HepG2 (cell line): Measurements from ENCODE around the gene CUL4A. TPM values are rescaled to one million over a fixed set of nuclear protein-coding genes. Genes with fewer than 3 reads are reported as not detected.
A peak's percentile ranks its signal among the peaks of the same experiment; 100 is the strongest.

Source experiments
- ATAC-seq: fragments of 200-7000 bp; cut with Tn5 transposase; 3 replicates; pipeline ENCODE4 v1.9.1; 2020; ENCODE audit warnings: mild to moderate bottlenecking, moderate library complexity
- BruUV-seq: library from RNA; stranded (reverse); fragments of 400-500 nt; replicated peaks from 2 replicates; lab custom pipeline; 2021; lab: Mats Ljungman, UMichigan
- CTCF ChIA-PET: fragments of 300-600 bp; formaldehyde crosslinking; extraction: SDS; loops from one replicate; lab custom pipeline; 2021; ENCODE audit warnings: low total read pairs, inconsistent platforms, low intra/inter-chr PET ratio; lab: Yijun Ruan, JAX
- POLR2A ChIA-PET: fragments of 350-600 bp; sonication (Branson Sonifier 250); formaldehyde crosslinking; loops from one replicate; lab custom pipeline; 2020; ENCODE audit warnings: antibody characterized with exemption, inconsistent platforms; lab: Yijun Ruan, JAX
- DNase-seq: peaks from one replicate; pipeline ENCODE4 v3.0.0-alpha.2; 2015; ENCODE audit warnings: low spot score
- FAIRE-seq: peaks from 3 replicates; lab custom pipeline; 2011; peaks lifted over from hg19 to GRCh38; lab: Jason Lieb, UNC
- H2AFZ ChIP-seq: one replicate; pipeline ENCODE4 v1.6.1; 2011; ENCODE audit warnings: low read length, inconsistent platforms
- H3K27ac ChIP-seq: fragments of 300-600 bp; 3 replicates; pipeline ENCODE4 v1.8.0; 2011; ENCODE audit warnings: mixed run types, mild to moderate bottlenecking, mixed read lengths, low read length, inconsistent platforms; ENCODE audit not compliant: insufficient read depth; ENCODE audit errors: extremely low read length
- H3K27me3 ChIP-seq, 2 experiments: fragments of 200-600 bp in 1 of 2; 2 replicates in 1 of 2; 3 replicates in 1 of 2; pipeline versions ENCODE4 v1.6.0 to v1.8.0; 2011; ENCODE audit warnings: low read length in 2 of 2, mild to moderate bottlenecking in 2 of 2, moderate library complexity in 2 of 2, inconsistent platforms in 1 of 2; ENCODE audit not compliant: insufficient read depth in 2 of 2, control insufficient read depth in 1 of 2
- H3K36me3 ChIP-seq, 2 experiments: fragments of 200-600 bp in 1 of 2; replicated peaks in 1 of 2; 2 replicates in 1 of 2; 3 replicates in 1 of 2; pipeline versions ENCODE4 v1.5.1 to v1.8.0; 2011; ENCODE audit warnings: low read length in 2 of 2, inconsistent platforms in 1 of 2; ENCODE audit not compliant: insufficient read depth in 2 of 2, control insufficient read depth in 1 of 2
- H3K4me1 ChIP-seq: 2 replicates; pipeline ENCODE4 v1.5.1; 2012; ENCODE audit warnings: low read length, inconsistent platforms; ENCODE audit not compliant: insufficient read depth
- H3K4me2 ChIP-seq: 2 replicates; pipeline ENCODE4 v1.6.0; 2011; ENCODE audit warnings: low read depth, low read length, inconsistent platforms
- H3K4me3 ChIP-seq, 3 experiments: fragments of 200-600 bp in 1 of 3; sonication (generic), shearing (Covaris generic) in 1 of 3; replicated peaks in 1 of 3; 2 replicates each; pipeline ENCODE4 v1.5.1; 2011 to 2016; ENCODE audit warnings: low read length in 3 of 3, inconsistent platforms in 2 of 3, low read depth in 2 of 3, mild to moderate bottlenecking in 2 of 3, control low read depth in 1 of 3, mixed read lengths in 1 of 3; ENCODE audit not compliant: insufficient read depth in 1 of 3
- H3K79me2 ChIP-seq: one replicate; pipeline ENCODE4 v1.6.1; 2011; ENCODE audit warnings: low read length, inconsistent platforms; ENCODE audit not compliant: insufficient read depth
- H3K9ac ChIP-seq: 2 replicates; pipeline ENCODE4 v1.6.0; 2011; ENCODE audit warnings: mild to moderate bottlenecking, low read depth, low read length, inconsistent platforms; ENCODE audit not compliant: insufficient read depth
- H3K9me3 ChIP-seq: 2 replicates; pipeline ENCODE4 v1.5.1; 2012; ENCODE audit warnings: mild to moderate bottlenecking, low read length
- H4K20me1 ChIP-seq: 2 replicates; pipeline ENCODE4 v1.6.0; 2011; ENCODE audit warnings: inconsistent platforms, mild to moderate bottlenecking, low read length, moderate library complexity; ENCODE audit not compliant: insufficient read depth
- AGO2 ChIP-seq: fragments of 200-400 bp; formaldehyde crosslinking; optimal IDR thresholded peaks from 2 replicates; pipeline ENCODE3; 2017; ENCODE audit warnings: mild to moderate bottlenecking, low read depth, low read length, moderate library complexity
- CHD4 ChIP-seq: fragments of 200-600 bp; sonication (generic); IDR thresholded peaks from 2 replicates; pipeline ENCODE4 v1.7.0; 2017; ENCODE audit warnings: mild to moderate bottlenecking, low read length, borderline replicate concordance
- GATAD1 ChIP-seq: IDR thresholded peaks from 2 replicates; pipeline ENCODE4 v1.6.1; 2016; ENCODE audit warnings: missing genetic modification reagents, missing compliant biosample characterization
- MTF2 ChIP-seq: sonication (generic); formaldehyde crosslinking; IDR thresholded peaks from 2 replicates; pipeline ENCODE4 v1.5.0; 2020; ENCODE audit warnings: missing genetic modification reagents, borderline replicate concordance
- RBFOX2 ChIP-seq: fragments of 200-400 bp; formaldehyde crosslinking; IDR thresholded peaks from 2 replicates; pipeline ENCODE4 v1.6.1; 2017; ENCODE audit warnings: low read depth, mild to moderate bottlenecking, low read length
- ZNF605 ChIP-seq: sonication (generic); formaldehyde crosslinking; IDR thresholded peaks from 2 replicates; pipeline ENCODE4 v1.8.0; 2022; ENCODE audit warnings: mild to moderate bottlenecking, missing genetic modification reagents
- WGBS: methylation state at CpG from one replicate; pipeline ENCODE4 v1.1.6; 2017; ENCODE audit warnings: low lambda C conversion rate; 5-methylcytosine and 5-hydroxymethylcytosine counted together
- in situ Hi-C: cut with HindIII; loops from 2 replicates; pipeline ENCODE4 v1.10.0; 2017; ENCODE audit warnings: low pct_unique_long_range_greater_than_20kb; ENCODE audit not compliant: extremely low pct_ligation_motif_present
- intact Hi-C: fragments of 100-400 bp; cut with micrococcal nuclease; formaldehyde crosslinking; loops from one replicate; pipeline ENCODE4 v1.10.0; 2022; ENCODE audit not compliant: unreplicated experiment
- polyA plus RNA-seq, 8 experiments: library from polyadenylated mRNA; depleted of rRNA in 3 of 8; stranded (reverse) in 7 of 8; unstranded in 1 of 8; fragments of >200 nt; fragmentation: Illumina TruSeq in 4 of 8; extraction: Trizol in 4 of 8; gene quantifications; 2 replicates each; pipeline versions ENCODE4 v1.2.1 to v1.2.3, GENCODE V29; 2011 to 2016; ENCODE audit warnings: low read depth in 4 of 8, missing spikeins in 1 of 8, mixed read lengths in 1 of 8; ENCODE audit not compliant: insufficient read depth in 1 of 8
- total RNA-seq, 5 experiments: library from RNA; depleted of rRNA; stranded (reverse); fragments of >200 nt; fragmentation: Illumina TruSeq; extraction: Trizol; gene quantifications; 2 replicates each; pipeline ENCODE4 v1.2.3, GENCODE V29; 2016; ENCODE audit warnings: low read depth in 1 of 5

Gene CUL4A
- total and polyA plus RNA-seq, 2 of the 13 experiments (the other 11 are each of a cell fraction or from before 2014, with no cell fraction given): 51.2 to 75.3 TPM

- in situ Hi-C loops: no loop called here
- ATAC-seq: no peak
Measured at GRCh38 chr13:113162783-113163685, 46.4 kb upstream of the CUL4A start.

GRCh38 chr13:113164492-113164891 is 44.9 kb upstream of the CUL4A start:
- Histone ChIP-seq H3K4me1 (peaks cover 19% of the 10 kb centered on the region), H3K27me3 (no peaks in the 10 kb centered on the region), H3K4me3 (no peak overlapping the region), H3K79me2 (no peaks in the 10 kb centered on the region), H3K9me3 (no peaks in the 10 kb centered on the region), H3K36me3 (no peaks in the 10 kb centered on the region; a peak in 1 of 5 replicates), H3K4me2 (no peak overlapping the region), H3K9ac (no peak overlapping the region), H4K20me1 (no peaks in the 10 kb centered on the region), H3K27ac (no peak overlapping the region), H2AFZ (no peak overlapping the region)
- POLR2A ChIA-PET: no interaction called here
- in situ Hi-C loops (no loop called here), intact Hi-C loops (no loop called here)
- DNase-seq (no peak), FAIRE-seq (no peak), ATAC-seq (no peak)
- CTCF ChIA-PET: no interaction called here
- TF ChIP-seq CHD4 (no peak), MTF2 (CRISPR knock-in tag) (no peak)
- no TSS peak for BruUV-seq
- 93% methylated on average over 12 of the region's 12 CpGs for WGBS

More at GRCh38 chr13:113162783-113163685, 46.4 kb upstream of the CUL4A start:
- Histone ChIP-seq H3K4me2 (no peak overlapping the region), H3K27ac (no peak overlapping the region), H3K4me1 (peaks cover 23% of the 10 kb centered on the region), H3K9ac (no peak overlapping the region), H3K36me3 (no peaks in the 10 kb centered on the region; a peak in 1 of 5 replicates), H3K9me3 (no peaks in the 10 kb centered on the region), H3K79me2 (no peaks in the 10 kb centered on the region), H4K20me1 (no peaks in the 10 kb centered on the region), H3K4me3 (no peak overlapping the region), H3K27me3 (no peaks in the 10 kb centered on the region), H2AFZ (no peak overlapping the region)
- WGBS: 82% methylated on average over 25 of the region's 25 CpGs
- DNase-seq (no peak), FAIRE-seq (no peak)
- intact Hi-C loops: no loop called here
- POLR2A ChIA-PET: no interaction called here
- no TSS peak for BruUV-seq
- CTCF ChIA-PET: no interaction called here
- TF ChIP-seq ZNF605 (CRISPR knock-in tag) (no peak), RBFOX2 (0 out of 2 replicates have a peak, but pooled peaks have one; percentile 24), GATAD1 (no peak), AGO2 (peak; percentile 63)
- TF ChIP-seq, all 625 proteins: peak for 2
